NK-92 treated with Interleukin-12 subunit alpha and Interleukin-12 subunit beta, amount 100 ng/mL, for 24 hours (cell line): ENCODE data around the gene WASHC3.
"Not testable (repeated sequence)": the region's sequence is repeated elsewhere in the genome, so short reads cannot be mapped to it uniquely, and the experiment has no call there.

Experiments used
- DNase-seq: peaks from one replicate; lab custom pipeline; 2025; lab: John Stamatoyannopoulos, UW

WASHC3 gene, protein sequence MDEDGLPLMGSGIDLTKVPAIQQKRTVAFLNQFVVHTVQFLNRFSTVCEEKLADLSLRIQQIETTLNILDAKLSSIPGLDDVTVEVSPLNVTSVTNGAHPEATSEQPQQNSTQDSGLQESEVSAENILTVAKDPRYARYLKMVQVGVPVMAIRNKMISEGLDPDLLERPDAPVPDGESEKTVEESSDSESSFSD

DNA sequence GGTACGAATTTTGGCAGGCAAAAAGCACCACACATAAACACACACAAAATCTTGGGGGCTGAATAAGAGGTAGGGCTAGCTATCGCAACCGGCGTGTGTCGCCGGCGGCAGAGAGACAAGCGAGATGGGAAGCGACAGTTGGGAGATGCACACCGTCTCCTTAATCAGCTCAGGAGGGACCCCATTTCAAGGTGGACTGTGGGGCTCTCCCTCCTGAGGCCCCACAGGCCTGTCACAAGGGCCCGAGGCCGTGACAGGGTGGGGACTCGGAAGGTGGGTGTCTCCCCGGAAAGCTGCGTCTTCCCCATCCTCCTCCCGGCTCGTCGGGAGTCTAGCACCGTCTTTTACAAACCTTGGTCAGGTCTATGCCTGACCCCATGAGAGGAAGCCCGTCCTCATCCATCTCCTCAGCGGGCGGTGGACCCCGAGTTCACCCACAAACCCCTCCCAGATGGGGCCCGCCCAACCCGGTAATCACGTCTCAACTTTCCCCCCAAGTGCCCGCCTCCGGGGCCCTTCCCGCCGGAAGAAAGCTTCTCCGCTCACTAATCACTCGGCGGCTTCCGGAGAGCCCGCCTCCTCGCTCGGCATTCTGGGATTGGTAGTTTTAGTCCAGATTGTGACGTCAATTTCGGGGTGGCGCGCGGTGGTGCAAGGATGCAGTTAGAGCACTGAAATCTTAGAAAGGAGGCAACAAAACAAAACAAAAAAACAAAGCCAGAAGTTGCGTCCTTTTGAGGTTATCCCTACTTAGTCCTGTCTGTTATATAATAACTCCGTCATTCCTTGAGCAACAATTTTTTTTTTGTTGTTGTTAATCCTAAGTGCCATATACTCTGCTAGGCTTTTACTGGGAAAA lies at the start of gene WASHC3:
Gene WASHC3, minus strand, starts transcription at position 432 of the 859 bp plus-strand sequence. Its CDS starts 29 bp downstream, at position 403.
- peak; percentile 84 for DNase-seq

GRCh38 chr12:102110782-102111181 lies 49.0 kb upstream of the WASHC3 start:
- DNase-seq, result no peak

- DNase-seq, result no peak
Observed at GRCh38 chr12:102107970-102108369, 46.2 kb upstream of the WASHC3 start.

GRCh38 chr12:102106905-102107304 lies 45.1 kb upstream of the WASHC3 start:
- DNase-seq, result no peak

DNA sequence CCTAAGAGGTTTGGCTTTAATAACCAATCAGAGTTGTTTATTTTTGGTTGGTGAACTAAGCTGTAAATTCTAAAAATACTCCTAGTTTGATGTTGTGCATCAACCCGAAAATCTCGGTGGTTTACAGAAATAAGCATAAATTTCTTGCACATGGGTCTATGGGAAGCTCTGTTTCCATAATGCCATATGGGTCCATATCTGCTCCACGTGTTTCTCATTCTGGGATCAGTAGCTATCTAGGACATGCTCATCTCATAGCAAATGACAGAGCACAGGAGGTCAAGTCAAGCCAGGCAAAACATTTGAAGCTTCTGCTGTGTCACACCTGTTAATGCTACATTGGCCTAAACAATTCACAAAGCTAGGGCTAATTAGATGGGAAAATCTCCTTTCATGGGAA lies 35.1 kb upstream of the WASHC3 start:
- DNase-seq, result no peak

DNA sequence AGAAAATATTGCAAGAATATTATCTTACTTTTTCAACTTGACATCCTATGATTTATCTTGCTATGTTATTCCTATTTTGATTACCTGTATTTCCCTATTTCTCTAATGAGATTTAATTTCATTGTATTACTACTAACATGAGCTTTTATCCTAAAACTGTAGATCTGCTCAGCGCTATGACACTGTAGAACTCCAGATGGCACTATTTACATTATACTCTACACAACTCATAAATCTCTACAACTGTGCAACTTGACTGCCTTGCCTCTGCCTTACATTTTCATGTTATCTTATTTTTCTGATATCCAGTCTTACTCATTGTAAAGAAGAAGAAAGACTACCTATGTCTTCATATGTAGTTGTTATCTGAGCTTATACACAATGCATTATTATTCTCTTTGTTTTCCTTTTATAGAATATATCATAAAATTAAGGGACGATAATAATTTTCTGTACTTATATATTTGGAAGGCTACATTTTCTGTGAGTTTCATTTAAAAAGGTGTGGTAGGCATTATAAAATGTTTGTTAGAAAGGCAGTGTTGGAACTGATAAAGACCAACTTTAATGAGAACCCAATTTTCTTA lies 34.0 kb upstream of the WASHC3 start:
- DNase-seq, result no peak

GRCh38 chr12:102093319-102093718 lies 31.5 kb upstream of the WASHC3 start:
- DNase-seq, result no peak

GRCh38 chr12:102089228-102089835 lies 27.5 kb upstream of the WASHC3 start:
- DNase-seq, result not testable (repeated sequence)

DNA sequence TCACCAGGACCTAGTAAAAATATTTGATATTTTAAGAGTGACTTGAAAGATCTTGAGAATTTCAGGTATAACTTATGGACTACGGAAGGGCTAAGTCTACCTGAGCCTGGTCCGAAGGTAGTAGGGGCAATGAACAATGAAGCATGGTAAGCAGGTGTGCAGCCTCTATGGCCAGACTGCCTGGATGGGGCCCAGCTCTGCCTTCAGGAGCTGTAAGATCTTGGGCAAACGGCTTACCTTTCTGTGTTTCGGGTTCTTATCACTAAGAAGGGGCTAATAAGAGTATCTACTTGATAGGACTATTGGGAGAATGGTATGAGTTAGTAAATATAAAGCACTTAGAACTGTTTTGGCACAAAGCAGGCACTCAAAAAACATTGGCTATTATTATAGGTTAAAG lies 19.1 kb upstream of the WASHC3 start:
- no peak for DNase-seq

GRCh38 chr12:102072092-102072491 lies 10.3 kb upstream of the WASHC3 start:
- DNase-seq, result not testable (repeated sequence)

DNA sequence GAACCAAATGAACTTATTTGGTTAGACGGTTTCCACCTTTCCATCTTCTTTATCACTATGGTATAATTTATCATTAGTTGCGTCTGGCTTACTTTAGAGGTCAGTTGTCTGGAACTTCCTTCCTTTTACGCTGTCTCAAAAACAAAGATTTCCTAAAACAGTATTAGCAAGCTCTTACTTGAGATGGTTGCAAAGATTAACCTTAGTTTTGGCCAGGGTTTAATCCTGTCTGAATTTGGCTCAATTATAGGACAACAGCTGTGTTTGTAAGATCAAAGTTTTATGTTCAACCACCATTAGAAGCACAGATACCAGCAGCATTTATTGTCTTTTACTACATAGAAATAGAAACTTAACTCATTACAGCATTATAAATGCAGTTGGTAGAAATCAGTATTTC lies 7.9 kb upstream of the WASHC3 start:
- no peak for DNase-seq

GRCh38 chr12:102067574-102068258 lies 5.9 kb upstream of the WASHC3 start:
- DNase-seq, result no peak

DNA sequence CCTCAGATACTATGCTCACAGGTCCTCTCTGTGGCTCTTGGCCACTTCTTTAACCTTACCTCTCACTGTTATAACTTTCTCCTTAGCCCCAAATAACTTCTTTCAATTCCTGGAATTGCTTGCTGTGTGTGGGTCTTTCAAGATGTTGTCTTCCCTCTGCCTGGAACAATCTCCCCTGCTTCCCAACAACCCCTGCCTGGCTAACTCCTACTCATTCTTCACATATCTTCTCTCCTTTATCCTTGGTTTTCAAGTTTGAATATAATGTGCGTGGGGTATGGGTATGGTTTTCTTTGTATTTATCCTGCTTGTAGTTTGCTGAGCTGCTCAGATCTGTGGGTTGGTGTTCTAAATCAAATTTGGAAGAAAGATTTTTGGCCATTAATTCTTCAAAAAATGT lies 2.7 kb upstream of the WASHC3 start:
- no peak for DNase-seq

DNA sequence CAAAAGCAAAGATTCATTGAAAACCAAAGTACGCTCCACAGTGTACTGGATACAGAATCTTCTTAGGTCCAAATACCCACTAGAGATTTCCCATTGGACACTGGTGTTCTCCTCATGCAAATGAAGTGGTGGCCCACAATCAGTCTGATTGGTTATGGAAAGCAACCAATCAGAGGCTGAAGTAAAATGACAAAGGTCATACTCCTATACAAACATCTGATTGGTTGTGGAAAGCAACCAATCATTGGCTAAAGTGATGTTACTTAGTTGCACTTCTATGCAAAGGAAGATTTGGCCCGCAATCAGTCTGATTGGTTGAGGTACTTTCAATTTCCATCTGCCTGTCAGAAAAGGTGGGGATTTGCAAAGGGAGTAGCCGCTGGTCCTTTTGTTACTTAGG lies 1.3 kb upstream of the WASHC3 start:
- DNase-seq, result no peak

GRCh38 chr12:102062419-102062806 lies 622 bp upstream of the WASHC3 start:
- DNase-seq, result no peak

GRCh38 chr12:102061096-102061559 lies 663 bp downstream of the WASHC3 start:
- DNase-seq, result no peak

DNA sequence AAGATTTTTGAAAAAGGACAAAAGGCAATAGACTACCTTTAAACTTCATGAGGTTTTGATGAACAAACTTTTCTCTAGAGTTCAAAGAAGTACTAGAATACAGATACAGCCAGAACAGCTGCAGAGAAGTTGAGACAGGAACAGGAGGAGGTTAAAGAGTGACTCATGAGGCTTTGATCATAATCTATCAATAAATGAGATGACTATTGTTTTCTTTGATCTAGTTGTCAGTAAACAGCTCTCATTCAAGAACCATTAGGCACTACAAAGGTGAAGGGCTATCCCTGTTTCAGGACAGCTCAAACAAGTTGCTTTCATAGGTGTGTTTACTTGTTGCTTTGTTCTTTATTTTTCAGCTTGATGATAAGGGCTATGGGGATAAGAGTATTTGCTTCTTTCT lies 2.4 kb downstream of the WASHC3 start:
- DNase-seq, result no peak

DNA sequence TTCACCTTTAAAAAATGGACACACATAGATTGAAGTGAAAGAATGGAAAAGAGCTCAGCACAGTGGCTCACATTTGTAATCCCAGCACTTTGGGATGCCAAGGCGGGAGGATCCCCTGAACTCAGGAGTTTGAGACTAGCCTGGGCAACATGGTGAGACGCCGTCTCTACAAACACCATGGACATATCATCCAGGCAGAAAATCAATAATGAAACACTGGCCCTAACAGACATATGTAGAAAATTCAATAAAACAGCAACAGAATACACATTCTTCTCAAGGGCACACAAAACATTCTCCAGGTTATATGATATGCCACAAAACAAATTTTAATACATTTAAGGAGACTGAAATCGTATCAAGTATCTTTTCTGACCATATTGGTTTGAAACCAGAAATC lies 7.4 kb downstream of the WASHC3 start:
- DNase-seq, result no peak

GRCh38 chr12:102053062-102053349 lies 8.8 kb downstream of the WASHC3 start:
- no peak for DNase-seq

GRCh38 chr12:102052192-102053061 lies 9.4 kb downstream of the WASHC3 start:
- DNase-seq, result no peak

DNA sequence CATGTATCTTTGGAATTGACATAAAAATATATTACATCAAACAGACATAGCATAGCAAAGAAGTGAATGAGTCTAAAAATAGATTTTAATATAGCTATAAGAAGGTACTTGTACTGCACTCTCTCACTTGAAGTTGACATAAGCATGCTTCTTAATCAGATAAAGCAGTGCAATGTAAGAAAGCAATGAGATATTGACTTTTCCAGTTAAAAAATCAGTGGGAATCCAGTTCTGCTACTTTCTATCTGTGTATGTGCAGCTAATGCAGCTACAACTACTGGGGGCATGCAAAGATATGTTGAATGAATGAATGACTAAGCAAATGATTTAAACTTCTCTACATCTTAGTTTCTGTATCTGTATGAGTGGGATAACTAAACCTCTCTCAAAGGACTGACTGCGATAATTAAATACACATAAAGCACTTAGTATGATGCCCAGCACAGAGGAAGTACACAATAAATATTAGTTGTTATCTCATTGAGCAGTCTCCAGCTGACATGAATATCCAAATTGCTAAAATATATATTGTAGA lies 10.3 kb downstream of the WASHC3 start:
- DNase-seq, result no peak
